ENCODE data around the gene AKAP8. TPM values are rescaled to one million over a fixed set of nuclear protein-coding genes. Genes with fewer than 3 reads are reported as not detected.
"Not testable (repeated sequence)": the region's sequence is repeated elsewhere in the genome, so short reads cannot be mapped to it uniquely, and the experiment has no call there.

Gene AKAP8
- total RNA-seq, 1 donor from 2014 or later: 24.0 TPM

- intact Hi-C loops (cut with micrococcal nuclease): no loop called here
Observed at GRCh38 chr19:15354566-15355296, 24.9 kb downstream of the AKAP8 start.

DNA sequence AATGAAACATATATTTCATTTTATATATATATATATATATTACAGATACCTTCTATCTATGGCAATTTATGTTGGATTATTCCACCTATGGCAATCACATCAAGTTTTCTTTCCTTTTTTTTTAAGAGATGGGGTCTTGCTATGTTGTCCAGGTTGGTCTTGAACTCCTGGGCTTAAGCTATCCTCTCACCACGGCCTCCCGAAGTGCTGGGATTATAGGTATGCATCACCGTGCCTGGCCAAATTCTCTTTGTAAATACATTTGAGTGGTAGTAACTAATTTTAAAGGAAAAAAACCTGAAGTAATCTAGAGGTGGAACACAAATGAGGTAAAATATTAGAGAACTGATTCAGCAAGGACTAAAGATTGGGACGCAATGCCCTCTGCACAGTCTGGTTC, 25.7 kb downstream of the AKAP8 start:
- ATAC-seq (no peak), DNase-seq (no peak)
- intact Hi-C loops (cut with micrococcal nuclease): no loop called here

More at GRCh38 chr19:15354566-15355296, 24.9 kb downstream of the AKAP8 start:
- ATAC-seq (peak; percentile 82), DNase-seq (no peak)

- ATAC-seq; intact Hi-C loops (cut with micrococcal nuclease); DNase-seq: not testable (repeated sequence)
Observed at GRCh38 chr19:15352535-15352934, 27.1 kb downstream of the AKAP8 start.

DNA sequence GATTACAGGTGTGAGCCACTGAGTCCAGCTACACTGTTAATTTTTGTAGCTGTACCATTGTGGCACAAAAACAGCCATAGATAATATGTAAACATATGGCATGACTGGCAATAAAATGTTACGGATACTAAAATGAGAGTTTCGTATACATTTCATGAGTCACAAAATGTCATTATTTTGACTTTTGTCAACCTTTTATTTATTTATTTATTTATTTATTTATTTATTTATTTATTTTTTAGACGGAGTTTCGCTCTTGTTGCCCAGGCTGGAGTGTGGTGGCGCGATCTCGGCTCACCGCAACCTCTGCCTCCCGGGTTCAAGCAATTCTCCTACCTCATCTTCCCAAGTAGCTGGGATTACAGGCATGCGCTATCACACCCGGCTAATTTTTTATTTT, 38.3 kb downstream of the AKAP8 start:
- DNase-seq; ATAC-seq; intact Hi-C loops (cut with micrococcal nuclease): not testable (repeated sequence)

- ATAC-seq: no peak
- intact Hi-C loops (cut with micrococcal nuclease): no loop called here
- no peak for DNase-seq
Observed at GRCh38 chr19:15340086-15340485, 39.5 kb downstream of the AKAP8 start.

DNA sequence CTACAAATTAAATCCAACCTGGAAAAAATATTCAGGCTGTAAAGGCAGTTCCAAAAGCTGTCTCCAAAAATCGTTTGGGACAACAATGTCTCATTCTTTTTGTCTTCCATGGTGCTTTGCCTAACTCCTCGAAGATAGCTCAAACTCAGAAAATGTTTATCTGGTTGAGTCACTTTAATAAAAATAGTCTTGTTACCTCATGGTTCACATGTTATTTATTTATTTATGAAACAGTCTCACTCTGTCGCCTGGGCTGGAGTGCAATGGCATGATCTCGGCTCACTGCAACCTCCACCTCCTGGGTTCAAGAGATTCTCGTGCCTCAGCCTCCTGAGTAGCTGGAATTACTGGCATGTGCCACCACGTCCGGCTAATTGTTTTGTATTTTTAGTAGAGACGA, 42.4 kb downstream of the AKAP8 start:
- no peak for DNase-seq
- peak; percentile 36 for ATAC-seq
- intact Hi-C loops (cut with micrococcal nuclease): no loop called here

DNA sequence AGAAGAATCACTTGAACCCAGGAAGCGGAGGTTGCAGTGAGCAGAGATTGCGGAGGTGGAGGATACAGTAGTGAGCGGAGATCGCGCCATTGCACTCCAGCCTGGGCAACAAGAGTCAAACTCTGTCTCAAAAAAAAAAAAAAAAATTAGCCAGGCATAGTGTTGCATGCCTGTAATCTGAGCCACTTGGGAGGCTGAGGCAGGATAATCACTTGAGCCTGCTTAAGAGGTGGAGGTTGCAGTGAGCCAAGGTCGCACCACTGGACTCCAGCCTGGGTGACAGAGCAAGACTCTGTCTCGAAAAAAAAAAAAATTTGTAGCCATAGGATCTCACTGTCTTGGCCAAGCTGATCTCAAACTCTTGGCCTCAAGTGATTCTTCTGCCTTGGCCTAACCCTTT, 43.6 kb downstream of the AKAP8 start:
- DNase-seq; intact Hi-C loops (cut with micrococcal nuclease): not testable (repeated sequence)
- peak; percentile 56 for ATAC-seq

DNA sequence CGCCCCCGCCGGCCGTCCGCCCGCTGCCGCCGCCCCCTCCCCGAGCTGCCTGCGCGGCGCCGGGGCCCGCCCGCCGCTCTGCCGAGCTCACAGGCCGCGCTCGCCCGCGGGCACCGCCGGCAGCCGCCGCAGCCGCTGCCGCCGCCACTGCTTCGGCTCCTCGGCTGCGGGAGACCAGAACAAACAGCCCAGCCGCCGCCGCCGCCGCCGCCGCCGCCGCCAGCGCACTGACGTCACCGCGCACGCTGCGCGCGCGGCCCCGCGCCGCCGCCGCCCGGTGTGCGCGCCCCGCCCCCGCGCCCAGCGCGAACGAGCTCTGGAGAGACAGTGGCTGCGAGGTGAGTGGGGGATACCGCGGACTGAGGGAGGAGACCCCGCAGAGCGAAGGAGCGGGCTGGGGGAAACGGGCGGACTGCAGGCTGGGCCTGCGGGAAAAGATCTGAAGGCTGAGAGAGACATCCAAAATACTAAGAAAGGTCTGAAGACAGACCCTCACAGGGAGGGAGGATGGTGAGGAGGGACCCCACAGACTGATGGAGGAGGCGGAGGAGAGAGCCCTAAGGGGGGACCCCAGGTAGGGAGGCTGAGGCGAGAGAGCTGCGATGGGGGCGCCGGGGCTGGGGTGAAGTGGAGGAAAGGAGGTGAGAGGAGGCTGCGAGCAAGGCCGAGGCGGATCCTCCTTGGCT, 47.1 kb downstream of the AKAP8 start, which contains the start of gene BRD4:
BRD4 (minus strand) TSS at position 229 of the 686 bp plus-strand sequence. CDS start 59,440 bp downstream, outside the sequence.
- intact Hi-C loops (cut with micrococcal nuclease): no loop called here
- DNase-seq: peak; percentile 90

GRCh38 chr19:15331419-15332310, 47.9 kb downstream of the AKAP8 start:
- intact Hi-C loops (cut with micrococcal nuclease): no loop called here
- ATAC-seq: peak; percentile 23

More for the DNA sequence above, 47.1 kb downstream of the AKAP8 start, which contains the start of gene BRD4:
- ATAC-seq: peak; percentile 74

GRCh38 chr19:15330801-15331418, 48.7 kb downstream of the AKAP8 start:
- DNase-seq: no peak
- intact Hi-C loops (cut with micrococcal nuclease): no loop called here
- ATAC-seq: no peak

More at GRCh38 chr19:15331419-15332310, 47.9 kb downstream of the AKAP8 start:
- peak; percentile 76 for DNase-seq

DNA sequence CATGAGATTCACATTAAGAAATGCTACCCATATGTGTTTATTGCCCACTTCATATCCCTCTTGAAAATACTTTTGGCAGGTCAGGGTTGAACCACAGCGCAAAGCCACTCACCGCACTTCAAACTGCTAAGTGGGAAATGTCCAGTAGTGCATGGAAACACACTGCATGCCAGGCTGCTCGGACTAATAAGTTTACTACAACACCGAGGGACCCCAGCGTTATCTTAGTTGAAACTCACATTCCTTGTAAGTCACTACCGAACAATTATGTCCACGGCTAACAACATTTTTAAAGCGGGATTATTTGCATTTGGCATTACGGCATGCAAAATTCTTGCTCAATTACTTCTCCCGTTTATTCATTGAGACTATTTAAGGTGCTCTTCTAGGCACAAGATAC, 51.3 kb downstream of the AKAP8 start:
- intact Hi-C loops (cut with micrococcal nuclease): no loop called here
- DNase-seq (no peak), ATAC-seq (peak; percentile 7)

GRCh38 chr19:15324791-15325519, 54.6 kb downstream of the AKAP8 start:
- peak; percentile 78 for ATAC-seq
- intact Hi-C loops (cut with micrococcal nuclease): no loop called here
- peak; percentile 51 for DNase-seq

DNA sequence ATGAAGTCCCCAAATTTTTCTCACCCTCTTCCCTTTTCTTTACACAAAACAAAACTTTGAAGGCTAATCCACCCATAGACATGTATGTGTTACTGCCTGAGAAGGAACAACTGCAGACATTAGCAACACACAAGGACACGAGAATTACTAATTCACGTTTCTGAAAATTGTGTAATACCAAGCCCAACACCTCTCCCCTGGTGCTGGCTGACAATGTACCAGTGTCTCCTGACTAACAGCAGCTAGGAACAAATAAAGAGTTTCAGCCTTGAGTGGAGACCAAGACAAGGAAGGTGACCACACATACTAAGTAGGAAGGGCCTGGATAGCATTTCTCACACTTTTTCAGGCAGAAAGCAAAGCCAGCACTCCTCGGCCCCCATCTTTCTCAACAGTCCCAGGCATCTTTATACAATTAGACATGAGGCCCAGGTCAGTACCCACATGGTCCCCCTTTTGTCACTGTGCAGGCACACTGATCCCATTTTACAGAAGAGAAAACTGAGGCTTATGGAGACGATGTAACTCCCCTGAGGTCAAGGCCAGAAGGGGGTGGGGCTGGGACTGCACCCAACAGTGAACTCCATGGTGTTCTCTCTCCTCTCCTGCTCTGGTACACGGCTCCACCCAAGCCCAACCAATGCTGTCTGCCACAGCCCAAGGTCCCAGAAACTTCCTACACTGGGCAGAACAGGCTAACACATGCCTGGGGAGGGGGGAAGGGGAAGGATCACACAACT, 55.9 kb downstream of the AKAP8 start:
- peak; percentile 61 for ATAC-seq
- intact Hi-C loops (cut with micrococcal nuclease): no loop called here
- DNase-seq: peak; percentile 71

DNA sequence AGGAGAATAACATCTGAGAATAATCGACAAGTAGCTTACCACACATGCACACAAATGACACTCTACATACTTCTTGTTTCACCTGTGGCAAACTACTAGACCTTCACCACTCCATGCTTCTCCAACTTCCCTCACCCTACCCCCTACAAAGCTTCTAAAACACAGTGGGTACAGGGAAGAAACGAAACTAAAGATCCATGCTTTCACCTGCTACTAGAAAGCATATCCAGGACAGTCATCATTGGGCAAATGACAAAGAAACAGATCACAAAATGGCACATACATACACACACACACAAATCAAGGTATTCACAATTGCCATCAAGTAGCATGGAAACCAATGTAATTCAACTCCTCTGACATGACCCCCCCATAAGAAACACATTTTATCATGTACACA, 57.8 kb downstream of the AKAP8 start:
- intact Hi-C loops (cut with micrococcal nuclease): no loop called here

DNA sequence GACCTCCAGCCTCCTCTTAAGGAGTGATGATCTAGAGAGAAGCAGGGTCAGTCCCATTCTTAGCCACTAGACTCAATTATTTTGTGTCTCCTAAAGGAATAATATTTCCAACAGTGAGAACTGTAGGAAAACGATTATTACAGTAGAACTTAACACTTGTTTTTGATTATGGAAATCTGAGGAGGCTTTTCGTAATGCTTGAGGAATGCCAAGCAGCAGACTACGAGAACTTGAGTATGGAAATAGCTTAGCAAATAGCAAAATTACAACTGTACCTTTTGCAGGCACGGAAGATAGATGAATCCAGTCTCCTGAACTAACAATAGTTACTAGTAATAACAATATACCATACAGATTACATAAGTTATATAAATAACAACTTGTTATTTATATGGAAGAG, 59.5 kb downstream of the AKAP8 start:
- intact Hi-C loops (cut with micrococcal nuclease): no loop called here
- DNase-seq: no peak
- no peak for ATAC-seq

More for the DNA sequence above, 57.8 kb downstream of the AKAP8 start:
- DNase-seq (no peak), ATAC-seq (no peak)

GRCh38 chr19:15318241-15318691, 61.3 kb downstream of the AKAP8 start:
- ATAC-seq (peak; percentile 11), DNase-seq (no peak)
- intact Hi-C loops (cut with micrococcal nuclease): no loop called here

- intact Hi-C loops (cut with micrococcal nuclease): no loop called here
- DNase-seq (no peak), ATAC-seq (peak; percentile 39)
Observed at GRCh38 chr19:15317392-15318071, 62.1 kb downstream of the AKAP8 start.
